Measurements from ENCODE around the gene STX1B. TPM values are rescaled to one million over a fixed set of nuclear protein-coding genes. Genes with fewer than 3 reads are reported as not detected.

Gene STX1B
- total RNA-seq, 1 donor from 2014 or later: 11.0 TPM

- peak overlapping the region; percentile 99 for H3K27ac Mint-ChIP-seq (ENCODE audit: unreplicated experiment)
- Histone ChIP-seq H3K27ac (ENCODE audit: low read depth, low read length) (peak overlapping the region; percentile 98), H3K27me3 (ENCODE audit: insufficient read depth, low read length) (no peaks in the 10 kb centered on the region), H3K9ac (ENCODE audit: low read length) (peak overlapping the region; percentile 90), H3K4me1 (ENCODE audit: insufficient read depth, low read length) (peaks cover 33% of the 10 kb centered on the region), H4K20me1 (ENCODE audit: insufficient read depth, low read length) (peaks cover 2% of the 10 kb centered on the region), H3K79me2 (ENCODE audit: insufficient read depth, low read length) (peaks cover 5% of the 10 kb centered on the region), H3K4me3 (ENCODE audit: insufficient read depth, low read depth, low read length) (peak overlapping the region; percentile 57), H3K4me2 (ENCODE audit: low read length) (peak overlapping the region; percentile 98), H3K9me3 (ENCODE audit: insufficient read depth, low read depth, low read length) (no peaks in the 10 kb centered on the region), H2AFZ (ENCODE audit: low read depth, low read length) (peak overlapping the region; percentile 96), H3K36me3 (ENCODE audit: insufficient read depth, low read length) (no peaks in the 10 kb centered on the region)
- no peak for FAIRE-seq
- peak; percentile 45 for DNase-seq (ENCODE audit: low read depth)
- H3K27me3 Mint-ChIP-seq (ENCODE audit: low read depth, unreplicated experiment): no peaks in the 10 kb centered on the region
- peaks cover 10% of the 10 kb centered on the region for H3K36me3 Mint-ChIP-seq (ENCODE audit: low read depth, unreplicated experiment)
- peaks cover 32% of the 10 kb centered on the region for H3K4me1 Mint-ChIP-seq (ENCODE audit: low read depth, unreplicated experiment)
- TF ChIP-seq EZH2 (IDR thresholded peaks at IDR 0.05; ENCODE audit: insufficient read depth, low read length) (no peak), CTCF (IDR thresholded peaks at IDR 0.05; ENCODE audit: insufficient read depth, low read depth, low read length) (no peak)
- no peaks in the 10 kb centered on the region for H3K9me3 Mint-ChIP-seq (ENCODE audit: unreplicated experiment)
- H3K4me3 Mint-ChIP-seq (ENCODE audit: unreplicated experiment): peak overlapping the region; percentile 78
These were observed 13.3 kb downstream of the STX1B start for GRCh38 chr16:30996985-30997724.

GRCh38 chr16:30996324-30996984 is 14.0 kb downstream of the STX1B start:
- TF ChIP-seq EZH2 (IDR thresholded peaks at IDR 0.05; ENCODE audit: insufficient read depth, low read length): no peak
- no peak for TF ChIP-seq CTCF (IDR thresholded peaks at IDR 0.05; ENCODE audit: insufficient read depth, low read depth, low read length)
- FAIRE-seq (no peak), DNase-seq (ENCODE audit: low read depth) (no peak)
- no peaks in the 10 kb centered on the region for H3K36me3 ChIP-seq (ENCODE audit: insufficient read depth, low read length)
- H3K79me2 ChIP-seq (ENCODE audit: insufficient read depth, low read length): no peaks in the 10 kb centered on the region
- peak overlapping the region; percentile 82 for H3K9ac ChIP-seq (ENCODE audit: low read length)
- H3K27ac ChIP-seq (ENCODE audit: low read depth, low read length): peak overlapping the region; percentile 98
- H3K4me1 Mint-ChIP-seq (ENCODE audit: low read depth, unreplicated experiment): peaks cover 29% of the 10 kb centered on the region
- H3K4me3 Mint-ChIP-seq (ENCODE audit: unreplicated experiment): peak overlapping the region; percentile 78
- H3K27ac Mint-ChIP-seq (ENCODE audit: unreplicated experiment): peak overlapping the region; percentile 80
- no peaks in the 10 kb centered on the region for H3K9me3 Mint-ChIP-seq (ENCODE audit: unreplicated experiment)
- peaks cover 33% of the 10 kb centered on the region for H3K4me1 ChIP-seq (ENCODE audit: insufficient read depth, low read length)
- no peaks in the 10 kb centered on the region for H3K27me3 Mint-ChIP-seq (ENCODE audit: low read depth, unreplicated experiment)
- H3K27me3 ChIP-seq (ENCODE audit: insufficient read depth, low read length): no peaks in the 10 kb centered on the region
- H4K20me1 ChIP-seq (ENCODE audit: insufficient read depth, low read length): no peaks in the 10 kb centered on the region
- no peaks in the 10 kb centered on the region for H3K9me3 ChIP-seq (ENCODE audit: insufficient read depth, low read depth, low read length)
- peaks cover 10% of the 10 kb centered on the region for H3K36me3 Mint-ChIP-seq (ENCODE audit: low read depth, unreplicated experiment)
- peak overlapping the region; percentile 98 for H3K4me2 ChIP-seq (ENCODE audit: low read length)
- H2AFZ ChIP-seq (ENCODE audit: low read depth, low read length): peak overlapping the region; percentile 96
- H3K4me3 ChIP-seq (ENCODE audit: insufficient read depth, low read depth, low read length): peak overlapping the region; percentile 57

Measured in astrocyte (in vitro differentiated cells and primary cell).